H1 (cell line): ENCODE measurements around the gene ACVR2B. TPM values are rescaled to one million over a fixed set of nuclear protein-coding genes. Genes with fewer than 3 reads are reported as not detected.

Experiments
- CTCF ChIA-PET: fragments of 300-600 bp; sonication (Branson Sonifier 250); formaldehyde crosslinking; loops from one replicate; lab custom pipeline; 2021; ENCODE audit not compliant: partially characterized antibody; lab: Charles Lee
- POLR2A ChIA-PET: fragments of 300-600 bp; sonication (Branson Sonifier 250); formaldehyde crosslinking; loops from one replicate; lab custom pipeline; 2021; ENCODE audit warnings: inconsistent platforms; ENCODE audit not compliant: partially characterized antibody; lab: Charles Lee
- DNase-seq, 2 experiments: peaks; one replicate each; pipeline versions ENCODE4 v3.0.0 to v3.0.0-alpha.2; 2010 to 2022; ENCODE audit warnings: low spot score in 2 of 2, low read depth in 1 of 2, mixed read lengths in 1 of 2
- FAIRE-seq: peaks from 2 replicates; lab custom pipeline; 2011; peaks lifted over from hg19 to GRCh38; lab: Jason Lieb, UNC
- H2AFZ ChIP-seq: 2 replicates; pipeline ENCODE4 v1.8.1; 2012; ENCODE audit warnings: low read length, inconsistent platforms
- H2AK5ac ChIP-seq: 2 replicates; pipeline ENCODE4 v1.6.1; 2013; ENCODE audit warnings: low read depth, low read length
- H2BK120ac ChIP-seq: replicated peaks from 2 replicates; pipeline ENCODE3; 2013; ENCODE audit warnings: low read depth, low read length, inconsistent platforms
- H2BK12ac ChIP-seq: 2 replicates; pipeline ENCODE4 v1.6.1; 2013; ENCODE audit warnings: low read depth, low read length
- H2BK15ac ChIP-seq: 2 replicates; pipeline ENCODE4 v1.6.1; 2013; ENCODE audit warnings: low read length
- H2BK20ac ChIP-seq: 2 replicates; pipeline ENCODE4 v1.6.1; 2013; ENCODE audit warnings: low read length
- H2BK5ac ChIP-seq: 2 replicates; pipeline ENCODE4 v1.6.1; 2013; ENCODE audit warnings: low read depth, low read length
- H3K14ac ChIP-seq: 2 replicates; pipeline ENCODE4 v1.6.1; 2013; ENCODE audit warnings: inconsistent platforms; ENCODE audit not compliant: insufficient read length
- H3K18ac ChIP-seq: 2 replicates; pipeline ENCODE4 v1.6.1; 2013; ENCODE audit warnings: low read length; ENCODE audit errors: extremely low read depth
- H3K23ac ChIP-seq: 2 replicates; pipeline ENCODE4 v1.6.1; 2013; ENCODE audit warnings: inconsistent platforms; ENCODE audit not compliant: insufficient read length
- H3K23me2 ChIP-seq: 2 replicates; pipeline ENCODE4 v1.6.1; 2013; ENCODE audit warnings: low read depth, low read length
- H3K27ac ChIP-seq: 2 replicates; pipeline ENCODE4 v1.6.1; 2011; ENCODE audit warnings: low read depth, low read length, inconsistent platforms
- H3K27me3 ChIP-seq, 4 experiments: replicated peaks in 1 of 4; 1 replicate in 1 of 4; 2 replicates in 3 of 4; pipeline versions ENCODE4 v1.6.1 to v1.8.1; 2011 to 2013; ENCODE audit warnings: low read length in 3 of 4, mild to moderate bottlenecking in 3 of 4, inconsistent platforms in 2 of 4, mixed read lengths in 2 of 4, moderate library complexity in 1 of 4; ENCODE audit not compliant: control insufficient read depth in 3 of 4, insufficient read depth in 3 of 4; ENCODE audit errors: extremely low read depth in 1 of 4
- H3K36me3 ChIP-seq, 4 experiments: 2 replicates each; pipeline versions ENCODE4 v1.6.1 to v1.8.1; 2011 to 2013; ENCODE audit warnings: mild to moderate bottlenecking in 4 of 4, low read length in 3 of 4, moderate library complexity in 2 of 4, control low read depth in 1 of 4, inconsistent platforms in 1 of 4; ENCODE audit not compliant: insufficient read depth in 4 of 4, control insufficient read depth in 2 of 4
- H3K4ac ChIP-seq: replicated peaks from 2 replicates; pipeline ENCODE3; 2013; ENCODE audit warnings: low read length, low read depth, mixed read lengths, inconsistent platforms; ENCODE audit not compliant: insufficient read length
- H3K4me1 ChIP-seq, 4 experiments: replicated peaks in 1 of 4; 1 replicate in 1 of 4; 2 replicates in 3 of 4; pipeline versions ENCODE4 v1.6.1 to v1.8.1; 2011 to 2013; ENCODE audit warnings: low read length in 3 of 4, inconsistent platforms in 2 of 4, mixed read lengths in 1 of 4; ENCODE audit not compliant: insufficient read depth in 4 of 4, control insufficient read depth in 3 of 4
- H3K4me2 ChIP-seq, 2 experiments: 2 replicates each; pipeline versions ENCODE4 v1.6.1 to v1.8.1; 2011 to 2013; ENCODE audit warnings: low read depth in 2 of 2, low read length in 2 of 2, control low read depth in 1 of 2, inconsistent platforms in 1 of 2, mild to moderate bottlenecking in 1 of 2; ENCODE audit not compliant: insufficient read depth in 1 of 2
- H3K4me3 ChIP-seq, 4 experiments: fragments of 200-600, 300-600 bp in 1 of 4; sonication (generic), shearing (Covaris generic), sonication (Bioruptor Twin) in 1 of 4; 2 replicates each; pipeline versions ENCODE4 v1.5.1 to v1.8.1; 2011 to 2016; ENCODE audit warnings: low read length in 4 of 4, low read depth in 3 of 4, control low read depth in 2 of 4, inconsistent platforms in 2 of 4, mild to moderate bottlenecking in 2 of 4, mixed read lengths in 1 of 4, moderate library complexity in 1 of 4; ENCODE audit not compliant: insufficient read depth in 2 of 4; ENCODE audit errors: extremely low read depth in 1 of 4
- H3K56ac ChIP-seq: replicated peaks from 2 replicates; pipeline ENCODE3; 2013; ENCODE audit warnings: low read depth, mild to moderate bottlenecking, mixed read lengths, low read length, inconsistent platforms; ENCODE audit not compliant: insufficient read length
- H3K79me1 ChIP-seq: 2 replicates; pipeline ENCODE4 v1.6.1; 2013; ENCODE audit warnings: low read depth, low read length, control low read depth
- H3K79me2 ChIP-seq, 2 experiments: 2 replicates each; pipeline versions ENCODE4 v1.6.1 to v1.8.1; 2012 to 2013; ENCODE audit warnings: low read length in 2 of 2, mild to moderate bottlenecking in 2 of 2, inconsistent platforms in 1 of 2; ENCODE audit not compliant: insufficient read depth in 2 of 2, control insufficient read depth in 1 of 2
- H3K9ac ChIP-seq, 4 experiments: replicated peaks in 1 of 4; 1 replicate in 1 of 4; 2 replicates in 3 of 4; pipeline versions ENCODE4 v1.6.1 to v1.8.1; 2011 to 2013; ENCODE audit warnings: low read depth in 3 of 4, low read length in 3 of 4, control low read depth in 2 of 4, mild to moderate bottlenecking in 2 of 4, moderate library complexity in 2 of 4, inconsistent platforms in 1 of 4; ENCODE audit errors: extremely low read depth in 1 of 4
- H3K9me3 ChIP-seq, 2 experiments: 2 replicates each; pipeline versions ENCODE4 v1.6.1 to v1.8.1; 2012 to 2013; ENCODE audit warnings: mild to moderate bottlenecking in 2 of 2, moderate library complexity in 2 of 2, control low read depth in 1 of 2, inconsistent platforms in 1 of 2, low read depth in 1 of 2, low read length in 1 of 2, mixed read lengths in 1 of 2; ENCODE audit not compliant: insufficient read depth in 2 of 2
- H4K20me1 ChIP-seq, 2 experiments: replicated peaks in 1 of 2; 2 replicates each; pipeline versions ENCODE3 to v1.8.1; 2011 to 2013; ENCODE audit warnings: inconsistent platforms in 2 of 2, low read length in 2 of 2, mild to moderate bottlenecking in 1 of 2; ENCODE audit not compliant: insufficient read depth in 2 of 2, control insufficient read depth in 1 of 2
- H4K5ac ChIP-seq: 2 replicates; pipeline ENCODE4 v1.6.1; 2013; ENCODE audit warnings: low read length, low read depth, mixed read lengths, inconsistent platforms; ENCODE audit not compliant: insufficient read length
- H4K8ac ChIP-seq: 2 replicates; pipeline ENCODE4 v1.8.0; 2013; ENCODE audit warnings: mild to moderate bottlenecking, moderate library complexity, low read length, inconsistent platforms; ENCODE audit not compliant: insufficient read depth; ENCODE audit errors: extremely low read depth
- H4K91ac ChIP-seq: replicated peaks from 2 replicates; pipeline ENCODE3; 2013; ENCODE audit warnings: low read length, mixed read lengths, inconsistent platforms; ENCODE audit not compliant: insufficient read length
- EGR1 ChIP-seq: IDR thresholded peaks from 2 replicates; pipeline ENCODE4 v1.6.1; 2011; ENCODE audit warnings: low read depth, low read length, borderline replicate concordance
- JUN ChIP-seq: IDR thresholded peaks from 2 replicates; pipeline ENCODE4 v1.6.1; 2011; ENCODE audit warnings: low read depth, mild to moderate bottlenecking, improper control_type of control experiment, low read length
- POU5F1 ChIP-seq: IDR thresholded peaks from 2 replicates; pipeline ENCODE4 v1.6.1; 2011; ENCODE audit warnings: low read depth, mild to moderate bottlenecking, low read length, moderate library complexity
- SP2 ChIP-seq: IDR thresholded peaks from 2 replicates; pipeline ENCODE4 v1.6.1; 2012; ENCODE audit warnings: mild to moderate bottlenecking, low read length, inconsistent platforms
- TEAD4 ChIP-seq: IDR thresholded peaks from 2 replicates; pipeline ENCODE4 v1.6.1; 2012; ENCODE audit warnings: low read depth, low read length, inconsistent platforms, mixed read lengths
- YY1 ChIP-seq: IDR thresholded peaks from 2 replicates; pipeline ENCODE4 v1.6.1; 2011; ENCODE audit warnings: low read depth, mild to moderate bottlenecking, low read length
- whole genome bisulfite sequencing, 2 experiments: shearing (Covaris generic) in 1 of 2; methylation state at CpG; one replicate each; pipeline versions ENCODE4 v1.1.6 to v1.1.7; 2013 to 2015; ENCODE audit warnings: low lambda C conversion rate in 2 of 2, mixed read lengths in 2 of 2, inconsistent platforms in 1 of 2, low coverage in 1 of 2, missing lambda C conversion rate in 1 of 2; ENCODE audit not compliant: insufficient replicate concordance in 2 of 2, insufficient coverage in 1 of 2, insufficient read length in 1 of 2; ENCODE audit errors: extremely low coverage in 1 of 2, missing lambda C conversion rate in 1 of 2; 5-methylcytosine and 5-hydroxymethylcytosine counted together
- polyA plus RNA-seq, 7 experiments: library from polyadenylated mRNA; depleted of rRNA in 3 of 7; stranded (reverse) in 5 of 7; unstranded in 2 of 7; fragments of >200 nt in 5 of 7; fragments of 200-250 nt in 2 of 7; gene quantifications; 1 replicate in 5 of 7; 2 replicates in 1 of 7; 4 replicates in 1 of 7; pipeline versions ENCODE4 v1.2.1 to v1.2.3, GENCODE V29; 2011 to 2013; ENCODE audit warnings: missing spikeins in 2 of 7, mixed read lengths in 2 of 7
- total RNA-seq: library from RNA; stranded (reverse); fragmentation: NEBNext Ultra II Directional; extraction: Animal tissue kit (Norgen Biotek cat#: 25700); gene quantifications from 2 replicates; pipeline ENCODE4 v1.2.1, GENCODE V29; 2021
- TF ChIP-seq, protein P1 (sequence below): IDR thresholded peaks from 2 replicates; pipeline ENCODE4 v1.6.1; 2011; ENCODE audit warnings: low read length, improper control_type of control experiment

ACVR2B gene
- total and polyA plus RNA-seq, 2 of the 8 experiments (the other 6 are each of a cell fraction or from before 2014, with no cell fraction given): 24.7 to 109 TPM

GRCh38 chr3:38536671-38537070 is 83.0 kb downstream of the ACVR2B start:
- Histone ChIP-seq H3K27ac (no peak overlapping the region), H3K56ac (no peak overlapping the region), H3K79me1 (no peaks in the 10 kb centered on the region), H3K14ac (no peak overlapping the region), H3K79me2 (no peaks in the 10 kb centered on the region), H3K4me3 (no peak overlapping the region), H3K23me2 (no peaks in the 10 kb centered on the region), H3K9ac (no peak overlapping the region), H2BK12ac (no peak overlapping the region), H2BK20ac (no peak overlapping the region), H3K27me3 (no peaks in the 10 kb centered on the region), H3K4ac (no peak overlapping the region), H2BK120ac (no peak overlapping the region), H3K9me3 (peaks cover 4 to 11% of the 10 kb centered on the region in 2 experiments; a peak in 3 of 4 replicates), H3K23ac (no peak overlapping the region), H4K20me1 (no peaks in the 10 kb centered on the region), H4K5ac (no peak overlapping the region), H3K18ac (no peak overlapping the region), H3K36me3 (no peaks in the 10 kb centered on the region), H2AFZ (no peak overlapping the region), H4K8ac (no peak overlapping the region), H3K4me1 (peaks cover 0 to 15% (median 8%) of the 10 kb centered on the region in 4 experiments; a peak in 6 of 7 replicates), H4K91ac (no peak overlapping the region), H2BK5ac (no peak overlapping the region), H2BK15ac (no peak overlapping the region), H3K4me2 (peak overlapping the region in 1 of 2 experiments; percentile 26; a peak in 1 of 4 replicates), H2AK5ac (no peak overlapping the region)
- no peak for DNase-seq
- ChIA-PET CTCF (interaction anchor here (0.7 to 3.4 kb wide), 9 partner anchors 13 to 119 kb away, joined by 3 to 13 read pairs (median 4); no protein-coding TSS in a partner anchor), POLR2A (no interaction called here)
- peak; percentile 39 for FAIRE-seq
- 75% methylated on average over 3 of the region's 3 CpGs; no CpG with 5 or more reads in 1 of the 2 experiments for WGBS, 2 experiments
- peak; percentile 50 for TF ChIP-seq TEAD4
- TF ChIP-seq POU5F1: no peak
- no peak for TF ChIP-seq YY1
- TF ChIP-seq EGR1: no peak
- TF ChIP-seq, protein P1, sequence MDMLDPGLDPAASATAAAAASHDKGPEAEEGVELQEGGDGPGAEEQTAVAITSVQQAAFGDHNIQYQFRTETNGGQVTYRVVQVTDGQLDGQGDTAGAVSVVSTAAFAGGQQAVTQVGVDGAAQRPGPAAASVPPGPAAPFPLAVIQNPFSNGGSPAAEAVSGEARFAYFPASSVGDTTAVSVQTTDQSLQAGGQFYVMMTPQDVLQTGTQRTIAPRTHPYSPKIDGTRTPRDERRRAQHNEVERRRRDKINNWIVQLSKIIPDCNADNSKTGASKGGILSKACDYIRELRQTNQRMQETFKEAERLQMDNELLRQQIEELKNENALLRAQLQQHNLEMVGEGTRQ: no peak
- TF ChIP-seq SP2: no peak
- no peak for TF ChIP-seq JUN
